Jurkat, Clone E6-1 (cell line): ENCODE data around the gene TPM1. TPM values are rescaled to one million over a fixed set of nuclear protein-coding genes. Genes with fewer than 3 reads are reported as not detected.
"Not testable (repeated sequence)": the region's sequence is repeated elsewhere in the genome, so short reads cannot be mapped to it uniquely, and the experiment has no call there.

Experiments
- DNase-seq: peaks from one replicate; pipeline ENCODE4 v3.0.0-alpha.2; 2011; ENCODE audit warnings: low read depth, low spot score
- H3K4me3 ChIP-seq: 2 replicates; pipeline ENCODE4 v1.5.1; 2011; ENCODE audit warnings: mild to moderate bottlenecking, low read length, control low read depth, moderate library complexity
- polyA plus RNA-seq: library from polyadenylated mRNA; unstranded; fragments of >200 nt; gene quantifications from one replicate; pipeline ENCODE4 v1.2.1, GENCODE V29; 2012; ENCODE audit warnings: missing spikeins; ENCODE audit not compliant: insufficient read length, insufficient read depth

The TPM1 gene
- polyA plus RNA-seq: 37.7 TPM

DNA sequence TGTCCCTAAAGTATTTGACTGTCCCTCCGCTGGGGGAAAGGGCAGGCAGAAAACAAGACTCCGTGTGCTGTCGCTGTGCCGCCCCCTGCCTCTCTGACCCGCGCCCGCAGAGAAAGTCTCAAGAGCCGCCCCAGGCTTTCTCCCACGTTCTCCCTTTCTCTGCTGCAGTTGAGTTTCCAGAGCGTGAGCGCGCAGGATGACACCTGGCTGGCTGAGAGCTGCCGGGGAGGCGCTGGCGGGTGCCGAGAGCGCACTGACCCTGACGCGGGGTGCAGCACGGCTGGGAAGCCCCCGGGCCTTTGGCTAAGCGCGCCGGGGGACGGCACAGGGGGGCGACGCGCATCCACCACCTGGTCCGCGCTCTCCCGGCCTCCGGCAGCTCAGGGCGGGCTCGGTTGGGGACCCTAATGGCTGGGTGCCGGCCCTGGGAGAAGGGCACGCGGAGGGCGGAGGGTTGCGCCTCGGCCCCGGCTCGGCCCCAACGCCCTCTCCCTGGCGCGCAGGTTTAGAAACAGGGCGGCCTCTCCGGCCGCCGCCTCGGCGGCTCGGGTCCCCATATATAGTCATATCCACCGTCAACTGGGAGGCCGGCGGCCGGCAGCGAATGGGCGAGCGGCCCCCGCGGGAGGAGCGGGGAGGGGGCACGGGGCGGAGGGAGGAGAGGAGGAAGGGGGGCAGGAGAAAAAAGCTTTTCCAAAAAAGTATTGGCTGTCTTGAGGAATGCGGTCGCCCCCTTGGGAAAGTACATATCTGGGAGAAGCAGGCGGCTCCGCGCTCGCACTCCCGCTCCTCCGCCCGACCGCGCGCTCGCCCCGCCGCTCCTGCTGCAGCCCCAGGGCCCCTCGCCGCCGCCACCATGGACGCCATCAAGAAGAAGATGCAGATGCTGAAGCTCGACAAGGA is at the start of gene TPM1:
TSS of gene TPM1 (plus strand) at position 774 of the 903 bp plus-strand sequence. CDS start at position 857, 83 bp downstream.
- DNase-seq: no peak
- H3K4me3 ChIP-seq: no peak within 1 kb of the TSS

DNA sequence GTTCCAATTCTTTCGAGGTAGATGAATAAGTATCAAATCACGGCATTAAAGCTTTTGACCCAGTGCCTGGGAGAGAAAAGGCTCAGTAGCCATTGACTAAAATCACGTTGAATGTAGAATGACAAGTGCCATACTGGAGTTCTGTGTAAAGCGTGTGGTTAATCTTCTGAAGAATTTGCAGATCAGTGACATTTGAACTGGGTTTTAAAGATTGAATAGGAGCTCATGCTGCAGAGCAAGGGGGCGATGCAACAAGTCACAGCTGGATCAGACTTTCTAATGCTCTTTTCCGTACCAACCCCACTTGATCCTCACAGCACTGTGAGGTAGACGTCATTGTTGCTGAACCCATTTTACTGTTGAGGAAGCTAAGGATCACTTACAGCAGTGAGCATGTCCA is 49.5 kb upstream of the TPM1 start:
- no peak overlapping the region for H3K4me3 ChIP-seq
- no peak for DNase-seq

DNA sequence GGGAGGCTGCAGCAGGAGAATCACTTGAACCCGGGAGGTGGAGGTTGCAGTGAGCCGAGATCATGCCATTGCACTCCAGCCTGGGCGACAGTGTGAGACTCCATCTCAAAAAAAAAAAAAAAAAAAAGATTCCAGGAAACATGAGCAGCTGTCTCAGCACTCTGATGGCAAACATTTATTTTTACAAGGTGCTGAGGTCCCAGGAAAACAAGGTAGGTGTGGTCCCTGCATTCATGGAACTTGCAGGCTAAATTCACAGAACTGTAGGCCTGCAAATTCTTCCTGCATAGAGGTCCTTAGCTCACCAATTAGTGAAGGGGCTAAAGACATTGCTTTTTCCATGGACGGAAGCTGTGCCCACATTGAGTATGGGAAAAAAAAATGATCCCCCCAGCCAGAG is 48.9 kb upstream of the TPM1 start:
- not testable (repeated sequence) for H3K4me3 ChIP-seq, DNase-seq

DNA sequence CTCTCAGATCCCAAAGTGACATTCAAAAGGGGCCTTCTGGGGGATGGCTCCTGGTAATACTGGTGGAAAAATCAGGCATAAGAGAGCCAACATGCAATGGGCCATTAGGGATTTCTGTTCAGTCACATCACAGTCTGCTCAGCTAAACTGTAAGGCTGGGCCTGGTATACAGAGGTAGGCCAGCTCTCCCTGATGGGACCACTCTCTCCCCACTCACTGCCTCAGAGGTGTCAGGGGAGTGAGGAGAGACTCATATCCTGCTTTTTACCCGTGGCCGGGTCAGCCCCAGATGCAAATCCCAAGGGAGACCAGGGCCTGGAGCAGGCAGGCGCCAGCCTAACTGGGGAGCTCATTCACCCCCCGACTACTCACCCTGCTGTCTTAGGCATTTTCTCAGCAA is 48.1 kb upstream of the TPM1 start:
- DNase-seq: no peak
- no peak overlapping the region for H3K4me3 ChIP-seq

DNA sequence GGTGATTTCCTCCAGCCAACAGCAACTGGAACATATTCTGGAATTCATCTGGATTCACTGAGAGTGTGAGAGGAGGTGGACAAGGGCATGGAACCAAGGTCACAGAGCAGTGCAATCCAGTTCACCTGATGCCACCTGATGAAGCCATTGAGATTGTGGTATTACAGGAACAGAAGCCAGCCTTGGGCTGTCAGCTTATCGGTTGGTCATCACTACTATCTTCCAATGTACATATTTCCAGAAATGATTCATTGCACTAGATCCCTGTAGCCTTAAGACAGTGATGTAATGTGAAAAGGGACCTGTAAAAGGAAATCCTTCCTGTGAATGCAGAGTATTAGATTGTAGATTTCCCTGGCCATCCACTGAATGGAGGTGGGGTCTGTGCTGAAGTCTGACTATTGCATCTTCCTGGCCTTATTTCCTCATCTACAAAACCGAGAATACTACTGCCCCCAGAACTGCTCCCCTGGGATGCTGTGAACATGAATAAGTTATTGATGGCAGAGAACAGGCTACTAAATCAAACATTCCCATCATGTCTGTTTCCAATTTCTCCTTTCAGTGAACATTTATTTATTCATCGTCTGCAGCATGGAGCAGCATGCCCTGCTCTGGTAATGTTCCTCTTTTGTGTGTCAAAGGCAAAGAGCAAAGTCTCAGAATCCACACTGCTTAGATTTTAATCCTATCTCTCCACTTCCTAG is 47.4 kb upstream of the TPM1 start:
- no peak for DNase-seq
- no peak overlapping the region for H3K4me3 ChIP-seq

DNA sequence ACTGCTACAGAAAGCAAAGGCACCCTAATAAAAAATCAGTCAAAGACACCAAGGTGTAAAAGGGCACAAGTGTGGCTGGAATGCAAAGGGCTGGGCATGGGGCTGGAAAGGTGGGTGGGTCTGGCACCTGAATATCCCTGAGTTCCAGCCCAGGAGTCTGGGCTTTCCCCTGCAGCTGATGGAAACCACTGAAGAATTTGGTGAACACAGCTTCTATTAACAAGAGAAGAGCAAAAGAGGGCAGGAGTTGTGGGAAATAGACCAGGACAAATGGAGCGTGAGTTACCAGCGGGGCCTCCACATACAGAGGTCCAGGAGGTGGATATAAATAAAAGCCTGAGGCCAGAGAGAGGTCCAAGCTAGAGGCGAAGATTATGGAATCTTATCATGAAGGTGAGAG is 45.1 kb upstream of the TPM1 start:
- DNase-seq: no peak
- no peak overlapping the region for H3K4me3 ChIP-seq

DNA sequence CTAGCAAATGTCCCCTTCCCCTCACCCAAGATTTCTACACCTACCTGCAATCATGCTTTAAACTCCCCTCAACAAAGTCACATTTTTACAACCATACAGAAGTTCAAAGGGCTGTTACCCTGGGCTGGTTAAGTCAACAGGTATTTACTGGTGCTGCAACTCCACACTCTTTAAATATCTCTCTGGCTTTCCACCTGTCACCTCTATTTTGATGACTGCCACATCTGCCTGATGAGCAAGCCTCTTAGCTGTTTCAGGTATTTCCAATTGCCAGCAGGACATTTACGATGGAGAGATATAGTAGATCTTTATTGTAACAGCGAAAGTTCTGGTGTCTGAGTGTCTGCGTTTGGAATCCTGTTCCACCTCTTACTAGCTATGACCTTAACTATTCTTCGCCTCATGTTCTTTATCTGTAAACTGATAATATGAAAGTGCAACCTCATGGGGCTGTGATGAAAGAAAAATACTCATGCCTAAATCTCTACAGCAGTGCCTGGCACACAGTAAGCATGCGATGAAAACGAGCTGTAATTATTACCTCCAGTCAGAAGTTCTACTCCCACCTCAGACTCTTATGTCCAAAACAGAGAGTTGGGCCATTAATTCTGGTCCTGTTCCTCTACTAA is 44.2 kb upstream of the TPM1 start:
- no peak overlapping the region for H3K4me3 ChIP-seq
- DNase-seq: no peak

DNA sequence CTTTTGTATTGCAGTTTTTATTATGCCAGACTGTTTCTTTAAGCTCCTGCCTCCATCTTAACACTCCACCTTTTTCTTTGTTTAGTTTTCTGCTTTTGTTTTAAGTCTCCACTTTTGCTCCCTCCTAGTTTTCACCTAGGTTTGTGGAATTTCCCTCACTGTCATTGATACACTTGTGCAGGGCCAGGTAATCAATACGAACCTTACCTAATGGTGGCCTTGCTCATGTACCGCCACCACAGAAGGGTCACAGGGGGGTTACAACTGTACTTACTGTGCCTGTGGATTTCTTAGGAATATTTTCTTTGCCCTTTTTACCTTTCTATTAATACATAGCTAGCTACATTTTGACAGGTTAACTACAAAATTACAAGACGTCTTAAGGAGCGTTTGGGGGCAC is 43.4 kb upstream of the TPM1 start:
- DNase-seq: no peak

DNA sequence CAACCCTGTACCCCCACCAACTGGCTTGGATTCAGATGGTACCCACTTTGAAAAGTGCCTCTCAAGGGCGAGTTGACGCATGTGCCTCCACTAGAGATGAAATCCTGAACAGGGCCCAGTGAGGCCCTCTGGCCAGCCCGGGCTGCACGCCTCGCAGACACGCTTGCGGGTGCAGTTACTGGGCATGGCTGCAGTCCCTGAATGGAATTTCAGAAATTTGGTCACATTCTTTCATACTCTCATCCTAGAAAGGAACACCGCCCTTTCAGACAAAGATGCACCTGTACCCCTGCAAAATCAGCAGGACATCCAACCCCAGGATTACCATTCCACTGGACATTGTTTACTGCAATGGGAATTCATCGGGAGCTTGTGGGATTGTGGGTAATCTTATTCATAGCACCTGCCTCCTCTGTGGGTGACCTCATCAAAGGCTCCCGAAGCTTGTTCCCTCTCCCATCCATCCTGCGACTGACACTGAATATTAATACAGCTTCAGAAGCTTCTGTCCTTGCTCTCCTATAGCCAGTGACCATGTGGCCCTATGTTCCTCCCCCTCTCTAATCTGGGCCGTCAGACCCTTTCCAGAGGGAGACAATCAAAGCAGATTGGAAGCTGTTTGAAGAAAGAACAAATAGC is 42.5 kb upstream of the TPM1 start:
- H3K4me3 ChIP-seq: no peak overlapping the region
- DNase-seq: no peak

More for the DNA sequence above, 43.4 kb upstream of the TPM1 start:
- no peak overlapping the region for H3K4me3 ChIP-seq

DNA sequence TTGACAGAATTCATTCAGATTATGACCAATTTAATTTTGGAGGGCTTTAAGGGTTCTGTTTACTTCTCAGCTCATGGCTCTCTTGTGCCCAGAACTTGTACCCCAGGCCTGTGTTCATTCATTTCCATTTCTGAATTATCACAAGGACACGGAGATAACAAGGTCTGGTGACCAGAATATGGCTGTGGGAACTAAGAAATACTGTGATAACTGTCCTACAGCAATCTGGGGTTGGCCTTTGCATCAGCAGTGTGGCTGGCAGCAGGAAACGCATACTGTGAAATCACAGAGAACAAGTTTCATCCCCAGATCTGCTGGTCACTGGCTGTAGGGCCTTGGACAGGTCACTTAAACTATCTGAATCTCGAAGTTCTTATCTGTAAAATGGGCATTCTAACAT is 41.8 kb upstream of the TPM1 start:
- no peak overlapping the region for H3K4me3 ChIP-seq
- no peak for DNase-seq

DNA sequence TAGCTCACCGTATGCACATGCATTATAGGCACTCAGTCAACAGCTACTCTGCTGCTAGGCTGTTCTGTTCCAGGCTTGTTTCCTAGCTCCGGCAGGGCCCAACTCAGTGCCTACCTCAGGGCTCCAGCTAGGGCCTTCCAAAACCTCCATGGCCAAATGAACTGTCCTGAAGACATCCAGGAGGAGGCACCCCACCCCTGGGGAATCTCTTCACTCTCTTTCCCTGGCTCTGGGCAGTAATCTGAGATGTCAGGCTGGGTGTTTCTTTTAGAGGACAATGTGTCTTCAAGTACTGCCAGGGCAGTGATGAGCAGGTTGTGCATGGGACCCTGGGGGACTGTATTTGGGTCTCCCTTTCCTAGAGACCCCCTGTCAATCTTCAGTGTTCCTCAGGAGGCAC is 38.3 kb upstream of the TPM1 start:
- H3K4me3 ChIP-seq: no peak overlapping the region
- no peak for DNase-seq

DNA sequence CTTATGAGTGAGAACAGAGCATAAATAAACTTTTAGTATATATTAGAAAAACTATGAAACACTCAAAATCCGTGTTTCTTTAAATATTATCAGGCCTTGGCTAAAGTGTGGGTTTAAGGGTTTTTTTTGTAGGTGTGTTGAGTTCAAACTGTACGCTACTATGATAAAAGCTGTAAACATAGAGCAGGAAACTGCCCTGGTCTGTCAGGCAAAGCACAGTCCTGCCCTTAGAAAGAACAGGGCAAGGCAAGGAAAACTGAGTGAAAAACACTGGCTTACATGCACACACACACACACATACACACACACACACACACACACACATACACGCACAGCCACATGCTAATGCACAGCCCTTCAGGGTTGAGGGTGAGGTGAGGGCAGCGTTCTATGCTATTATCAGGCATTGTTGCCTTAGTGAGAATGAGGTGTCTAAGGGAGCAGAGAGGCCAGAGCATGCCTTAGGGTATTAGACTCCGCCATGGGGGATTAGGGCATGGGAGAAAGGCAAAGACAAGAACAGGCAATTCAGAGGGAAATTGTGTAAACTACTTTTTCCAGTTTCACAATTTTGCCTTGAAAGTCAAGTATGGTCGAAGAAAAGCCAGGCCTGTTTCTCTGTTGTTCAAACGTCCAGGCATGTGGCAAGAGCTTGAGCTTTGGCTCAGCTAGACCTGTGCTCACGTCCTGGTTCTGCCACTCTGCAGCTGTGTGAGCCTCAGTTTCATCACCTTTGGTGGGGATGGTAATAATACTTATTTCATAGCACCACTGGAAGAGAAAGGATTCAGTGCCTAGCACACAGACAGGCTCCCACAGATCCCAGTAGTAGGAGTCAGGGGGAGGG is 36.3 kb upstream of the TPM1 start:
- DNase-seq: no peak
- H3K4me3 ChIP-seq: no peak overlapping the region

DNA sequence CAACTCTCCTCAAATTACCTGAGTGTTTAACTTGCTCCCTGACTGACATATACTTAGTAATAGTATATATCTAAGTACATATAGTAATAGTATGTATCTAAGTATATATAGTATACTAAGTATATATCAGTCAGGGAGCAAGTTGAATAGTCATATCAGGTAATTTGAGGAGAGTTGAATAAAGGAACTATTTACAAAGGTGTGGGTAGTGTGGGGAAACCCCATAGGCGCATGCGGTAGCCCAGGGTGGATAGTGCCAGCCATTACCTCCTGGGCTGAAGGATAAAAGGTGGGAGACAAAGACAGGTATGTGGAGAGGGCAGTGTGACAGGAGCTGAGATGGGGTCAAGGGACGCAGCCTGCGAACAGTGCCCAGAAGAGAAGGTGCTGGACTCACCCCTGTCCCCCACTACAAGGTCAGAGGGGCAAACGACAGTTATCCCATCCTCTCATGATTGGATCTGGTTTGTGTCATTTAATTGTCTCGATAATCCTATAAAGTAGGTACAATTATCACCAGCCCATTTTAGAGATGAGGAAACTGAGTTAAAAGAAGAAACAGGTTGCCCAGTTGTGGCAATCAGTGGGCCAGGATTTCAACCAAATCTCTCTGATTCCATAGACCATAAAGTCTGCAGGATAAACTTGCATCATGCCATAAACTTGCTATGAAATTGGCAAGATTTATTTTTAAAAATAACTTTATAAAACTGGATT is 34.1 kb upstream of the TPM1 start:
- no peak overlapping the region for H3K4me3 ChIP-seq
- DNase-seq: no peak

DNA sequence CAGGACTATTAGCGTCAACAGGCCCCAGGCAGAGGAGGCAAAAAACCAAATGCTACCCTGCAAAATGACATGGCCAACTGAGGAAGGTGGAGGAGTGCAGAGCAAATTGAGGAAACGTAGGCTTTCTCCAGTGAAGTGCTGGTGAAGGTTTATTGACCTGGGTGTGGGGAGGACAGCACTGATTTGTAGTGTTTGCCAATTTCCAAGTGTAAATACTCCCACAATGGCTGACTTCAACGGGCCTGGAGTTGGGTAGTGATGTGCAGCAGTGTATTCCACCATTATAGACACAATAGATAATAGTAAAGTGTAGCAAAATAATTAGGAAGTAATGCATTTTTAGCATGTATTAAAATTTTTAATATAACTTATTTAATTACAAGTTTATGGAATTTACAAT is 32.2 kb upstream of the TPM1 start:
- DNase-seq: no peak
- no peak overlapping the region for H3K4me3 ChIP-seq

DNA sequence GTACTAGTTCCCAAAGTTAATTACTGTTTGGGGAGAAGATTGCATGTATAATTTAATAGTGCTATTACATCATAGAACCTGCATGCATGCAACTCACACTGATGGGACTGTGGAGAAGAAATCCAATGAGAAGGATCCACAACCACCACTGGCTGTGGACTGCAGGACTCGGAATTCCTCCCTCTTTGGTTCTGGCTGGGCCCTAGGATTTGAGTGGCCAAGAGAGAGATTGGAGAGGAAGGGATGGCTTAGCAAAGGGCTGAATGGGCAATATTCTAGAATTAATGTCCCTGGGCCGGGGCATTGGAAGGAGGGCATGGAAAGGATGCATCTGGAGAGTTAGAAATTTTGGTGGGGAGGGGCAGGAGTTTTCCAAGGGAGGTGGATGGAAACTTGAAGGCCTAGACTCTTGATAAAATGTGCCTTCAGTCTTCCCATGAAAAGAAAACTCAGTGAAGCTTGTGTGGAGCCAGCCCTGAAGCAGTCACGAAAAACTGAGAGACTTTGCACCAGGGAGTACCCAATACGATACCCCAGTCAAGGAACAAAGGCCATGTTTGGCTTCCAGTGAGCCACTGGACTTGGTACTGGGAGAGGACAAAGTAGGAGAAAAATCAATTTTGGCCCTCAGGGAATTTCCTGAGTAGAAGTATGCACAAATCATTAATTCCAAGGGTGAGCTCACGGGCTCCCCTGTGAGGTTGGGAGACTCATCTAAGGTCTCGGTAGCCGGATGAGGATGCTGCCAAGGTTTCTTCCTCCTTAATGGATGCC is 31.4 kb upstream of the TPM1 start:
- H3K4me3 ChIP-seq: no peak overlapping the region
- DNase-seq: no peak

DNA sequence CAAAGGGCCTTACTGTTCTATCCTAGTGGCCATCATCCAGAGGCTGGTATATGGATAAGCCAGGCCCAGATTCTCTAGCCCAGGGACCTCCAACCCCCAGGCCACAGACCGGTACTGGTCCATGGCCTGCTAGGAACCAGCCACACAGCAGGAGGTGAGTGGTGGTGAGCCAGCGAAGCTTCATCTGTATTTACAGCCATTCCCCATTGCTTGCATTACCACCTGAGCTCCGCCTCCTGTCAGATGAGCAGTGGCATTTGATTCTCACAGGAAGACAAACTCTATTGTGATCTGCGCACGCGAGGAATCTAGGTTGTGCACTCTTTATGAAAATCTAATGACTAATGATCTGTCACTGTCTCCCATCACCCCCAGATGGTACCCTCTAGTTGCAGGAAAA is 30.1 kb upstream of the TPM1 start:
- DNase-seq: no peak

DNA sequence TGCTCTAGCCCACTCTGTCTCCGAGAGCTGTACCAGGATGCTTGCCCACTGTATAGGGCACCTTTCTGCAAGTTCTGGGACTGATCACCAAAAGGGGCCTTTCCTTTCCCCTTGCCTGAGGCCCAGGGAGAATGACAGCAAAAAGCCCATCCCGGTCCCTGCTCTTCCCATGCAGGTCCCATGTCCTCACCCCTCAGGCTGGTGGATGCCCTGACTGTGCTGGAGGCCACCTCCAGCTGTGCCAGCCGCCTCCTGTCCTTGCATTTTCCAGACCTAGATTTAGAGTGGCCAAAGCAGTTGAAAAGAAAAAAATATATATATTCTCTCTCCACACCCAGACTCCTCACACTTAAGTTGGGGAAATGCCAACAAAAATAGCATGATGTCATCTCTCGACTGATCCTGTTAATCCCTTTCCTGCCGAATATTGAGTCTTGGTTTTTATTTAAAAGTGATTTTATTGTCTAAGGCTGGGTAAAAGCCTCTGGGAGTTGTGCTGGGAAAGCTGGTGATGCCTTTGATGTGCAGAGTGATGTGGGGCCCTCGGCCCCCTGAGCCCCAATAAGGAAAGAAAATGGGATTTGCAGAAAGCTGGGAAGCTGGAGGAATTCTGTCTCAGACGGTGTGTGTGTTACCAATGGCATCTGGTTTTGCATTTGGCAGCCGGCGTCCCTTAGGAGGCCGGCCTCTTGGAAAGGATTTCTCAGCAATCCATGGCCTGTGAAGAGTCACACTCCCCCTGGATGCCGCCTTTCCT is 29.3 kb upstream of the TPM1 start:
- no peak for DNase-seq
- no peak overlapping the region for H3K4me3 ChIP-seq

More for the DNA sequence above, 30.1 kb upstream of the TPM1 start:
- H3K4me3 ChIP-seq: no peak overlapping the region
